Hepatocyte (in vitro differentiated cells): ENCODE results near the gene CYP27B1.

Experiments
- EZH2 ChIP-seq: fragments of 200-600 bp; sonication (generic); IDR thresholded peaks from 2 replicates; pipeline ENCODE4 v1.6.1; 2016; ENCODE audit warnings: antibody characterized with exemption, mild to moderate bottlenecking, borderline replicate concordance
- EZH2phosphoT487 ChIP-seq: fragments of 200-600 bp; sonication (generic); IDR thresholded peaks from one replicate; pipeline ENCODE4 v1.6.1; 2018; ENCODE audit warnings: antibody characterized with exemption, mild to moderate bottlenecking, low read depth, moderate library complexity; ENCODE audit not compliant: unreplicated experiment, severe bottlenecking
- TF ChIP-seq, protein P1 (sequence below): fragments of 200-600 bp; sonication (generic); IDR thresholded peaks from 2 replicates; pipeline ENCODE4 v1.5.1; 2016; ENCODE audit warnings: antibody characterized with exemption, mild to moderate bottlenecking; ENCODE audit not compliant: poor library complexity

GRCh38 chr12:57813111-57813970, 46.5 kb upstream of the CYP27B1 start:
- TF ChIP-seq, protein P1, sequence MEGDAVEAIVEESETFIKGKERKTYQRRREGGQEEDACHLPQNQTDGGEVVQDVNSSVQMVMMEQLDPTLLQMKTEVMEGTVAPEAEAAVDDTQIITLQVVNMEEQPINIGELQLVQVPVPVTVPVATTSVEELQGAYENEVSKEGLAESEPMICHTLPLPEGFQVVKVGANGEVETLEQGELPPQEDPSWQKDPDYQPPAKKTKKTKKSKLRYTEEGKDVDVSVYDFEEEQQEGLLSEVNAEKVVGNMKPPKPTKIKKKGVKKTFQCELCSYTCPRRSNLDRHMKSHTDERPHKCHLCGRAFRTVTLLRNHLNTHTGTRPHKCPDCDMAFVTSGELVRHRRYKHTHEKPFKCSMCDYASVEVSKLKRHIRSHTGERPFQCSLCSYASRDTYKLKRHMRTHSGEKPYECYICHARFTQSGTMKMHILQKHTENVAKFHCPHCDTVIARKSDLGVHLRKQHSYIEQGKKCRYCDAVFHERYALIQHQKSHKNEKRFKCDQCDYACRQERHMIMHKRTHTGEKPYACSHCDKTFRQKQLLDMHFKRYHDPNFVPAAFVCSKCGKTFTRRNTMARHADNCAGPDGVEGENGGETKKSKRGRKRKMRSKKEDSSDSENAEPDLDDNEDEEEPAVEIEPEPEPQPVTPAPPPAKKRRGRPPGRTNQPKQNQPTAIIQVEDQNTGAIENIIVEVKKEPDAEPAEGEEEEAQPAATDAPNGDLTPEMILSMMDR, result no peak
- TF ChIP-seq EZH2, result no peak
- no peak for TF ChIP-seq EZH2phosphoT487
